ENCODE measurements around the gene CRYM. TPM values are rescaled to one million over a fixed set of nuclear protein-coding genes. Genes with fewer than 3 reads are reported as not detected.

Gene CRYM
- total RNA-seq, 1 donor from 2014 or later, result 9.4 TPM

- H3K27me3 Mint-ChIP-seq, result peaks cover 55% of the 10 kb centered on the region
- H3K36me3 Mint-ChIP-seq, result no peaks in the 10 kb centered on the region
- no peaks in the 10 kb centered on the region for H3K9me3 Mint-ChIP-seq
- peak overlapping the region; percentile 78 for H3K4me3 Mint-ChIP-seq
- peak; percentile 78 for DNase-seq (ENCODE audit: extremely low spot score, unreplicated experiment)
- peak; percentile 74 for TF ChIP-seq CTCF (conservative IDR thresholded peaks at IDR 0.05)
- no peak overlapping the region for H3K27ac Mint-ChIP-seq
- H3K4me1 Mint-ChIP-seq (ENCODE audit: unreplicated experiment), result peaks cover 8% of the 10 kb centered on the region
These were observed 5.6 kb upstream of the CRYM start for GRCh38 chr16:21283521-21284289.

- H3K4me1 Mint-ChIP-seq (ENCODE audit: unreplicated experiment), result peaks cover 8% of the 10 kb centered on the region
- TF ChIP-seq CTCF (conservative IDR thresholded peaks at IDR 0.05), result no peak
- no peaks in the 10 kb centered on the region for H3K9me3 Mint-ChIP-seq
These were observed 3.8 kb upstream of the CRYM start for GRCh38 chr16:21281698-21282389.

GRCh38 chr16:21279501-21279900, 1.4 kb upstream of the CRYM start:
- Mint-ChIP-seq H3K4me3 (no peak overlapping the region), H3K27ac (no peak overlapping the region), H3K27me3 (peaks cover 77% of the 10 kb centered on the region), H3K4me1 (ENCODE audit: unreplicated experiment) (peaks cover 7% of the 10 kb centered on the region), H3K9me3 (no peaks in the 10 kb centered on the region), H3K36me3 (no peaks in the 10 kb centered on the region)
- no peak for DNase-seq (ENCODE audit: extremely low spot score, unreplicated experiment)
- TF ChIP-seq CTCF (conservative IDR thresholded peaks at IDR 0.05), result no peak

More at GRCh38 chr16:21281698-21282389, 3.8 kb upstream of the CRYM start:
- DNase-seq (ENCODE audit: extremely low spot score, unreplicated experiment), result no peak
- H3K27me3 Mint-ChIP-seq, result peaks cover 67% of the 10 kb centered on the region
- H3K4me3 Mint-ChIP-seq, result no peak overlapping the region
- H3K27ac Mint-ChIP-seq, result no peak overlapping the region
- no peaks in the 10 kb centered on the region for H3K36me3 Mint-ChIP-seq

- Mint-ChIP-seq H3K4me3 (peak overlapping the region; percentile 86), H3K36me3 (no peaks in the 10 kb centered on the region)
- TF ChIP-seq CTCF (conservative IDR thresholded peaks at IDR 0.05), result no peak
These were observed 804 bp downstream of the CRYM start for GRCh38 chr16:21277045-21277926.

GRCh38 chr16:21276090-21276489, 2.0 kb downstream of the CRYM start:
- peak overlapping the region; percentile 15 for H3K4me3 Mint-ChIP-seq
- H3K9me3 Mint-ChIP-seq, result no peaks in the 10 kb centered on the region
- TF ChIP-seq CTCF (conservative IDR thresholded peaks at IDR 0.05), result no peak
- H3K4me1 Mint-ChIP-seq (ENCODE audit: unreplicated experiment), result peaks cover 9% of the 10 kb centered on the region
- peaks cover 75% of the 10 kb centered on the region for H3K27me3 Mint-ChIP-seq
- DNase-seq (ENCODE audit: extremely low spot score, unreplicated experiment), result no peak
- H3K36me3 Mint-ChIP-seq, result no peaks in the 10 kb centered on the region
- H3K27ac Mint-ChIP-seq, result no peak overlapping the region

More at GRCh38 chr16:21277045-21277926, 804 bp downstream of the CRYM start:
- Mint-ChIP-seq H3K27me3 (peaks cover 83% of the 10 kb centered on the region), H3K9me3 (no peaks in the 10 kb centered on the region), H3K4me1 (ENCODE audit: unreplicated experiment) (peaks cover 9% of the 10 kb centered on the region), H3K27ac (no peak overlapping the region)
- no peak for DNase-seq (ENCODE audit: extremely low spot score, unreplicated experiment)
